ENCODE data around the gene MRPL11.

- TF ChIP-seq POLR2A (IDR thresholded peaks at IDR 0.05) (no peak), CTCF (IDR thresholded peaks at IDR 0.05) (no peak)
These were observed 34.5 kb upstream of the MRPL11 start for GRCh38 chr11:66473167-66473566.

Data from Peyer's patch (tissue), 4 donors.